NCI-H1694 (cell line): ENCODE measurements around the gene DCAF7.

Experiments used
- DNase-seq: peaks from one replicate; lab custom pipeline; 2025; lab: John Stamatoyannopoulos, UW

Gene DCAF7

DNA sequence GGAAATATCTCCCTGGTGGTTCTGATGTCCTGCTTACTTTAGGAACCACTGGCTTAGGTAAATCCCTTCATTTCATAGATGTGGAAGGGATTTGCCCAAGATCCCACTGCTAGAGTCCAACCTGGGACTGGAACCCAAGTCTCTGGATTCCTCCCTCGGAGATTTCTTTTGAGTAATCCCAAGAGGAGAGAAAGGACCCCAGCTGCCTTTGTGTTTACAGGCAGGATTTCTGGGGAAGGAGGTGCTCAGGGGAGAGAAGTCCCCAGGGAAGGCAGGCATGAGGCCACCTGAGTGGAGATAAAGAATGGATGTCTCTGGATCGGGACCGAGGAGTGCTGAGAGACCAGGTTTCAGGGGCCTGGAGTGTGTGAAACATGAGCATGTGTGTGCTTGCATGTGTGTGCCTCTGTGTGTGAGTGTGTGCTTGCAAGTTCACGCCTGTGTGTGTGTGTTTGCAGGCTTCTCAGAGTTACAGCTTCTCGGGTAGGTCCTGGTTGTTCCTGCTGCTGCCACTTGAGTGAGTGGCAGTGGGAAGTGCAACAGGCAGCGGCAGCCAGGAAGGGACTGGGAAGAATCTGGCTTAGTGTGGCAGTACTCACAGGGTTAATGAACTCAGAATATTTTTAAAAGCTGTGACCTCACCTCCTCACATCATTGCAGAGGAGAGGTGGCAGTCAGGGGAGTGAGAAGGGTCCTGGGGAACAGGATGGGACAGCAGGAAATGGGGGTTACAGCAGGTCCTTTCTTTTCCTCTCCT, 24.9 kb upstream of the DCAF7 start:
- no peak for DNase-seq

DNA sequence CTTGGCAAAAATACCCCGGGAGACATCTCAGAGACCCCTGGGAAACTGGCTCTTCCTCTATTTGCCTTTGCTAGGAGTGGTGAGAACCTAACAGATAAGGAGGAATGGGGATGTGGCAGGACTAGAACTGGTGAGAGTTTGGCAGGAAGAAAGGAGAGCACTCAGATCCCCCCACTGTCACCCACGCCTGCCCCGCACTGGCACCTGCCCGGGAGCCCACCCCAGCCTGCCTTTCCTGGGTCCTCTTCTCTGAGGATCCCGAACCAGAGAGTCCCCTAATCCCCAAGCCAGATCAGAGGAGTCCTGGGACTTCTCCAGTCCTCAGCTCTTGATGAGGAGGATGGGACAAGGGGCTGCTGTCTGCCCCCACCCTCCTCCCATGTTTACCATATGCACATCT, 23.4 kb upstream of the DCAF7 start:
- DNase-seq: no peak

DNA sequence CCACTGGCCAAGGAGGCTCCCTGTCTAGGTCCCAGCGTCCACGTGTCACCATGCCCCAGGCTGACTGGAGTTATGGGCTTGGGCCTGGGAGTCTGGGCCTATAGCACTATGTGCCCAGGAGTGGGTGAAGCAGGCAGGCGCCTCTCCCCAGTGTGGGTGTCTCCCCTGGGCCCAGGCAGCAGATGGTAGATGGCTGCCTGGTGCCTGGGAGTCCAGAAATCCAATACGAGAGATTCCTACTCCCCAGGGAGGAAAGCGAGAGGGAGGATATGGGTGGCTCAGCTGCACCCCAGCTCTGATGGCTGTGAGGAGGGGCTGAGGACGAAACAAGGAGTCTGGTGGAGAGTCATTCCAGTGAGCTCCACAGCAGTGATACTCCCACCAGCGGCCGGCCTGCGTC, 22.1 kb upstream of the DCAF7 start:
- no peak for DNase-seq

DNA sequence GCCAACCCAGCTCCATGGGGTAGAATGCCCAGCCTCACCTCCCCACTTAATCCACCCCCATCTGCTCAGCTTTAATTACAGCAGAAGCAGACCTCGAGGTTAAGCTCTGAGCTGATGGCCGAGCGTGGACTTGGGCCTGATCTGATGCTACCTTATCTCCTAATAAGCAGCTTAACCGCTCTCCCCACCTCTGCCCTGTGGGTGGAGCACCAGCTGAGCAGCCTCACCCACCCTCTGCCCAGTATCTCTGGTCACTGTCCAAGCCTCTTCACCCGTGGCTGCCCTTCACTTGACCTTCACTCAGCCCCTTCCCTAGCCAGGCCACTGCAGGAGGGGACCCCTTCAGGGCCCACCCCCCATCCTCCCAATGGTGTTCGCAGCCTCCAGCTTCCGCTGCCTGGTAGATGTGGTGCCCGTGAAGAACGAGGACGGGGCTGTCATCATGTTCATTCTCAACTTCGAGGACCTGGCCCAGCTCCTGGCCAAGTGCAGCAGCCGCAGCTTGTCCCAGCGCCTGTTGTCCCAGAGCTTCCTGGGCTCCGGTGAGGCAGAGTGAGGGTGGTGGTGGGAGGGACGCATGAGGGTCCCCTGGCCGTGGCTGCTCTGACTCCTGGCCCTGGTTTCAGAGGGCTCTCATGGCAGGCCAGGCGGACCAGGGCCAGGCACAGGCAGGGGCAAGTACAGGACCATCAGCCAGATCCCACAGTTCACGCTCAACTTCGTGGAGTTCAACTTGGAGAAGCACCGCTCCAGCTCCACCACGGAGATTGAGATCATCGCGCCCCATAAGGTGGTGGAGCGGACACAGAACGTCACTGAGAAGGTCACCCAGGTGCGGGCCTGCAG, 20.3 kb upstream of the DCAF7 start:
- DNase-seq: no peak

DNA sequence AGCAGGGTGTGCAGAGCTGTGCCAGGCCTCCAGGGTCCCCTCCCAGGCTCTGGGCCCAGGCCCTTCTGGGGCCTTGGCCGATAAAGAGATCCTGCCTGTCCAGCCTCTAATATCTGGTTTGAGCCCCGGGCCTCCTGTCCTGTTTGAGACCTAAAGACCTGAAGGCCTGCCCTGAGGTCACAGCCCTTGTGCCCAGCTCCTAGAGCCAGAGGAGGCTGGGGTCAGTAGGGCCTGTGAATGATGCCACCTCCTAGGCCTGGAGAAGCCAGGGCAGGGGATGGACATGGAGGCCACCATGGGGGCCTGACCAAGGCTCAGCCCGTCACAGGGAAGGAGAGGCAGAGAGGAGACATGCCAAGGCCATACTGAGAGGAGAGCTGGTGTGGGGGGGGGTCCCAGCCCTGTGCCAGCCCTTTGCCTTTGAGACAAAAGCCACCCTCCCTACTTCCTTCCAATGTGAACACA, 19.7 kb upstream of the DCAF7 start:
- DNase-seq: no peak

DNA sequence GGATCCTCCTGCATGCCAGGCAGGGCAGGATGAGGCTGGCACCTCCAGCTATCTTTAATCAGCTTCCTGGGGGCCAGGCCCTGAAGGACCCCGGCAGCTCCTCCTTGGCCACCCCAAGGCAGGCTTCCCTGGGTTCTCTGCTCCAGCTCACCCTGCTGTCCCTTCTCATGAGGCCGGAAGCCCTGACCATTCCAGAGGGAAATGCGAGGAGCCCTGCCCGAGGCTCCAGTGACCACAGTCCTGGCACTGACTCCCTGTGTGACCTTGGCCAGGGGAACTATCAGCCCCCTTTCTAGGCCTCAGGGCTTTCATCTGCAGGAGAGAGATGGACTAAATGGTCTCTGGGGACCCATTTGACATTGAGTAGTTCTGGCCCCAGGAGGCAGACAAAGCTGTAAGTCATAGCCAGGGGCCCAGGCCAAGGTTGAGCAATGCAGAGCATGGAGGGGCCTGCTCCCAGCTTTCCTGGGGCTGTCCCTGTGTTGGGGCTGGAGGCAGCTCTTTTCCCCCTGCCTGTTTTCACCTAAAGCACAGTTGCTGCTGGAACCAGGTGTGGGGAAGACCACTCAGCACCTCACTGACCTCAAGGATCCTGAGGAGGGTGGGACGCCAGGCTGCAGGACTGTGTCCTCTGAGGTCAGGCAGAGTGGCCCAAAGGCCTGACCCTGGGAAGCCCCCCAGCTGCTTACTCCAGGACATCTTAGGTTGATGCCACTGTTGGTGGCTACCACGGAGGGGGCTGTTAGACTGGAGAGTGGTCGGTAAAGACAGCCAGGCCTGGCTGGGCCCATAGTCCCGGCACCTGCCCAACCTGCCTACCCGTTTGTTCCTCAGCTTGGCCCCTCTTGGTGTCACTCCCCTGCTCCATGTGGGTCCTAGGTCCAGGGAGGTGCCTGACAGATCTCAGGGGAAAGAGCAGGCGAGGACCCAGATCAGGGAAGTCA, 19.0 kb upstream of the DCAF7 start:
- no peak for DNase-seq

DNA sequence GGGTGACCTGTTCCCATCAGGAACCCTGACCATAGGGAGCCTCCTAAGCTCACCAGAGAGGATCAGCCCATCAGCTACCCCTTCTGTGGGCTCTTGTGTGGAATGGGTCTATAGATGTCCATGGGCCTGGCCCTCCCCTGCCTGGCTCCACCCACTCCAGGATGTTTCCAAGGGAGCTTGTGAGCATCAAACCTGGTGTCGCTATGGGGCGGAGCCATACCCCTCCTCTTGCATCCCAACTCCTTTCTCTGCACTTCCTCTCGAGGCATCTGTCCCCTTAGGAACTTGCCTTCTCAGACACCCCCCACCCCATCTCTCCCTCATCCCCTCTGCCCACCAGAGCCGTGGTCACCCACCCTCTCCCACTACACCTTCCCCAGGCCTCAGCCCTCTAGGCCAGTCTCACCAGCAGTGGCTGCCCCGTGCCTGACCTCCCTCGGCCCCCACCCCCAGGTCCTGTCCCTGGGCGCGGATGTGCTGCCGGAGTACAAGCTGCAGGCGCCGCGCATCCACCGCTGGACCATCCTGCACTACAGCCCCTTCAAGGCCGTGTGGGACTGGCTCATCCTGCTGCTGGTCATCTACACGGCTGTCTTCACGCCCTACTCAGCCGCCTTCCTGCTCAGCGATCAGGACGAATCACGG, 16.7 kb upstream of the DCAF7 start:
- DNase-seq: no peak

DNA sequence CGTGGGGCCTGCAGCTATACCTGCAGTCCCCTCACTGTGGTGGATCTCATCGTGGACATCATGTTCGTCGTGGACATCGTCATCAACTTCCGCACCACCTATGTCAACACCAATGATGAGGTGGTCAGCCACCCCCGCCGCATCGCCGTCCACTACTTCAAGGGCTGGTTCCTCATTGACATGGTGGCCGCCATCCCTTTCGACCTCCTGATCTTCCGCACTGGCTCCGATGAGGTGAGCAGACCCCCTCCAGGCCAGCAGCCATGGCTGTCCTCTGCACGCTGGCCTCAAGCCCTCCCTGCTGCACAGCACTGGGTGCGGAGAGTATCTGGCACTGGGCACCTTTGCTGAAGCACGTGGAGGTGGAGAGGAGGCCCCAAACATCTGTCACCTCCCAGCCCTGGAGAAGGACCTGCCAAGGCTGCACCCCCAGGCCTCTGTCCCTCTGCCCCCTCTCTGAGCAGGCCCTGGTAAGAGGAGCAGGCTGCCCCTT, 16.2 kb upstream of the DCAF7 start:
- no peak for DNase-seq

DNA sequence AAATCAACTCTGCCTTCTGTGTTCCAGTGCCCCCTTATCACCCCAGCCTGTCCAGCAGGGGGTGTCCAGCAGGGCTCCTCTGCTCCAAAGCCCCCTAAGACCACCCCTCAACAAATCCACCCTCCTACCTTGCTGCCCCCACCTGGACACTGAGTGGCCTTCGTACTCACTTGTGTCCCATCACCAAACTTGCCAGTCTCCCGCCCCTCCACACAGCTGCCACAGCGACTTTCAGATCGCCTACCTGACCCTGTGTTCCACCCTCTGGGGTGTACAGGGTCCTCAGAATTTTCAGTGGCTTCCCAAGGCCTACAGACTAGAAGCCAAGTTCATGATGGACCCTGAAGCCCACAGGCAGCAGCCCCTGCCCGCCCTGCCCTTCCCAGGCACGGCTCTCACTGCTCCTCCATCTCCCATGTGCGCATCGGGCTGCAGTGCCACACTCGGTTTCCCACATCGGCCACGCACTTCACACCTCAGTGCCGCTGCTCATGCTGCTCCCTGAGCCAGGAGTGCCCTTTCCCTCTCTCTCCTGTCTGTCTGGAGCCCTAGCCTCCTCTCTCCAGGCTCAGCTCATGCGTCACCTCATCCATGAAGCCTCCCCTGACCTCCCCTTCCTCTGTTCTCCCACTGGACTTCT, 15.3 kb upstream of the DCAF7 start:
- DNase-seq: no peak

DNA sequence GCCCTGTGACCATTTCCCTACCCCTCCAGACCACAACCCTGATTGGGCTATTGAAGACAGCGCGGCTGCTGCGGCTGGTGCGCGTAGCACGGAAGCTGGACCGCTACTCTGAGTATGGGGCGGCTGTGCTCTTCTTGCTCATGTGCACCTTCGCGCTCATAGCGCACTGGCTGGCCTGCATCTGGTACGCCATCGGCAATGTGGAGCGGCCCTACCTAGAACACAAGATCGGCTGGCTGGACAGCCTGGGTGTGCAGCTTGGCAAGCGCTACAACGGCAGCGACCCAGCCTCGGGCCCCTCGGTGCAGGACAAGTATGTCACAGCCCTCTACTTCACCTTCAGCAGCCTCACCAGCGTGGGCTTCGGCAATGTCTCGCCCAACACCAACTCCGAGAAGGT, 14.6 kb upstream of the DCAF7 start:
- no peak for DNase-seq

DNA sequence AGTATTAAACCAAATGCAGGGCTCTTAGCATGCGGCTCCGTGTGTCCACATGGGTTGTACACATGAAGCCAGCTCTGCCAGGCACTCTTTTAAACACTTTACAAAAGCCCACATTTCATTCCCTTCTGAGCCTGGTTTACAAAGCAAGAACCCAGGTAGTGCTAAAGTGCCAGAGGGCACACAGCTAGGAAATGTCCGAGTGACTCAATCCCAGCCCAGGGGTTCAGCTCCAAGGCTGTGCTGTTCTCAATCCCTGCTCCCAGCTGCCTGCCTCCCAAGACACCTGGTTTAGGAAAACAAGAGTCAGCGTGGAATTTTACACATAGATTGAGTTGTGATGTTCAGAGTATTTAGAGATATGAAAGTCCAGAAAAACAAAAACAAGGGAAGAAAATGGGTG, 13.3 kb upstream of the DCAF7 start:
- DNase-seq: no peak

DNA sequence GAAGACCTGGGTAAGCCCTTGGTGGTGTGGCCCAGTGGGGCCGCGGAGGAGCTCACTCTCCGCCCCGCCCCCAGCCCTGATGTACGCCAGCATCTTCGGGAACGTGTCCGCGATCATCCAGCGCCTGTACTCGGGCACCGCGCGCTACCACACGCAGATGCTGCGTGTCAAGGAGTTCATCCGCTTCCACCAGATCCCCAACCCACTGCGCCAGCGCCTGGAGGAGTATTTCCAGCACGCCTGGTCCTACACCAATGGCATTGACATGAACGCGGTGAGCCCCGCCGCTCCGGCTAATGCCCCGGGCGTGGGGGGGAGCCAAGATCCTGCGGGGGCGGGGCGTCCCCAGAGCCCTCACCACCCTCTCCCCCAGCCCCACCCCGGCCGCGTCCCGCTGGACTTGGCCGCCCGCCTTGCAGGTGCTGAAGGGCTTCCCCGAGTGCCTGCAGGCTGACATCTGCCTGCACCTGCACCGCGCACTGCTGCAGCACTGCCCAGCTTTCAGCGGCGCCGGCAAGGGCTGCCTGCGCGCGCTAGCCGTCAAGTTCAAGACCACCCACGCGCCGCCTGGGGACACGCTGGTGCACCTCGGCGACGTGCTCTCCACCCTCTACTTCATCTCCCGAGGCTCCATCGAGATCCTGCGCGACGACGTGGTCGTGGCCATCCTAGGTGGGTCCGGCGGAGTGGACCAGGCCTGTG, 12.1 kb upstream of the DCAF7 start:
- no peak for DNase-seq

DNA sequence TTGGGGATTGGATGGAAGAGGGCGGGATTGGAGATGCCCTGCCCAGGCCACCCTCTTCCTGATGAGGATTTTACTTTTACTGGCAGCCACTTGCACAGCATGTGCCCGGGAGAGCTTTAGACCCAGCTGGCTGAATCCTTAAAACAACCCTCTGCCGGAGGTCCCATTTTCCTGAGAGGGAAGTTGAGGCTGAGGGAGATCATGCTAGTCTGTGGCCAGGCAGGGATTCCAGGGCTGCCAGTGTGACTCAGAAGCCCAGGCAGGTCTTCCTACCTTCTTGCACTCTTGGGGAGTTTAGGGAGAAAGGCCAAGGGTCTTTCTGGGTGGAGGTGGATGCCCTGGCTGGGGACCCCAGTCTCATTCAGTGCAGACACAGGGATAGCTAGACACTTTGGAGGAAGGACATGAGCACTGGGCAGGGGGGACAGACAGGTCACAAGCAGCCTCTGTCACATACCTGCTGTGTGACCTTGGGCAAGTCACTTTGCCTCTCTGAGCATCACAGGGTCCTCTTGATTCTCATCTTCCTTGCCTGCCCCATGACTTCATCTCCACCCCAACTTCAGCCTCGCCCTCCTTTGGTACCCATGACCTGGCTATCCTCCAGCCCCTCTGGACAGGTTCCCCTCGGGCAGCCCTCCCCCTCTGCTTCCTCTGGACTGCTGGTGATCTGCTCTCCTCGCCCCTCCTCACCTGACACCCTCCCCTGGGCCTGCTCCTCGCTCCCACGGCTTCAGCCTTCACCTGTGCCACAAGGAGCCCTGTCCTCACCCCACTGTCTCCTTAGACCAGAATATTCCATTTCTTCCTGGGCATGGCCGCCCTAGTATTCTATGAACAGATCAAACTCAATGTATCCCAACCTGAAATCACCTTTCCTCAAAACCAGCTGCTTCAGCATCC, 11.3 kb upstream of the DCAF7 start:
- no peak for DNase-seq

DNA sequence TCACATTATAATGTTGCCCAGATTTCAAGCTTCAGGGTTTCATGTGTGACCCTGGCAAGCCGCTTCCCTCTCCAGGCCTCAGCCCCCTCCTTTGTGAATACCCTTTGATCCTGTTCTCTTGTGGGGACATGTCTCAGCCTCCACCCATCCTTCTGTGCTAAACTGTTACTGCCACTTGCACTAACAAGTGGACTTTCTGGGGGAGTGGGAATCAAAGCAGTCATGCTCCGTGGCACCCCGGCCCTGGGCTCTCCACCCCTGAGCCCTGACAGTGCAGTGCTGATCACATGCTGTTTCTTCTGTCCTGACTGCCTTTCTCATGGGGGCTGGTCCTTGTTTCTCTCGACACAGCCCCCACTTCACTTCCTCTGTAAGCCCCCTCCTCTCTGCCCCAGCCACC, 9.7 kb upstream of the DCAF7 start:
- no peak for DNase-seq

DNA sequence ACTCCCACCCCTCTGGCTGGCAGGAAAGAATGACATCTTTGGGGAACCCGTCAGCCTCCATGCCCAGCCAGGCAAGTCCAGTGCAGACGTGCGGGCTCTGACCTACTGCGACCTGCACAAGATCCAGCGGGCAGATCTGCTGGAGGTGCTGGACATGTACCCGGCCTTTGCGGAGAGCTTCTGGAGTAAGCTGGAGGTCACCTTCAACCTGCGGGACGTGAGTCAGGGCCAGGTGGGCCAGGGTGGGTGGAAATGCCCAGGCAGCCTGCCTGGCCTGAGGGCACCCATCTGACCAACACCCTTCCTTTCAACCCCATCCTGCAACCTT, 8.1 kb upstream of the DCAF7 start:
- DNase-seq: no peak

DNA sequence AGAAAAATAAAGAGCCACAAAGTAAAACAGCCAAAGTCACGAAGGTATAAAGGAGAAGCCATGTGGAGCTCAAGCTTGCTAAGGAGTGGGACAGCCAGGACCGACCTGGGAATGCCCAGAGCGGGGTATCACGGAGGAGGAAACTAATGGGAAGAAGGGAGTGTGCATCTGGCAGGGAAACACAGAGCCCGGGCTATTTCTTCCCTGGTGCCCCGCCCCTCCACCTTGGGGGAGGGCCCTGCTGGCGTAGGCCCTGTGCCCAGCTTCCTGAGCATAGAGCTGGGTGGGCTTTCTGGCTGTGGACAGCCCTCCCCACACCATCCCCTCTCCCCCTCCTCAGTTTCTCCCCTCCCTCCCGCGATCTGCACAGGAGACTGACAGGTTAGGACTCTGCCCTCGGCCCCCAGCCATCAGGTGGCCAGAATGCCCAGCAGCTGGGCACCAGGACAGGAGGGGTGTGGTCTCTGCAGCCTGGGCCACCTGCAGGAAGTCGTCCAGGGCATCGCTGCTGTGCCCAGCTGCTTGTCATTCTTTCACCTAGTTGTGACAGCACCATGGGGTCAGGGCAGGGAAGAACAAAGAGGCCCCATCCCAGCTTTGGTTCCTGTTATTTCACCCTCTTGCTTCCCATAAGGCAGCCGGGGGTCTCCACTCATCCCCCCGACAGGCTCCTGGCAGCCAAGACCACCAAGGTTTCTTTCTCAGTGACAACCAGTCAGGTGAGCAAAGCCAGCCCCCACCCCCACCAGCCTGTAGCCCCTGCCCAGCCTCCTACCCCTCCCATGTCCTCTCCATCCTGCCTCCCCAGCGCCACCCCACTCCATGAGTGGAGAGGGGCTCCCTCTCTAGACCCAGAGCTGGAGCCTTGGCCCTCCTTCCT, 7.1 kb upstream of the DCAF7 start:
- DNase-seq: no peak

DNA sequence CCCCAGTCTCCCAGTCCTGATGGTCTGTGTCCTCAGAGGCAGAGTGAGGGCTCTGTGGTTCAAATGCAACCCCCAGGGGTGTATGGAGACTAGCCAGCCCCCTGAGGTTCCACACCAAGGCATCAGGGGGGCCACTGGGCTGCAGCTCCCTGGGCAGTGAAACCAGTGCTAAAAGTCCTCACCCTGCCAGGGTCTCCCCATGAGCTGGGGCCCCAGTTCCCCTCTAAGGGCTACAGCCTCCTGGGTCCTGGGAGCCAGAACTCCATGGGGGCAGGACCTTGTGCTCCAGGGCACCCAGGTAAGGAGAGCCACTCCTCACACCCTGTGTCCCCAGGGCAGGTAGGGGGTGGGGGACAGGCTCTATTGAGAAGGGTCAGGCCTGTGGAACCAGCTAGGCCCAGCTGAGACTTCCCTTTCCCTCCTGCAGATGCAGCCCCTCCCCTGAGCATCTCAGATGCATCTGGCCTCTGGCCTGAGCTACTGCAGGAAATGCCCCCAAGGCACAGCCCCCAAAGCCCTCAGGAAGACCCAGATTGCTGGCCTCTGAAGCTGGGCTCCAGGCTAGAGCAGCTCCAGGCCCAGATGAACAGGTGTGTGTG, 6.4 kb upstream of the DCAF7 start:
- no peak for DNase-seq
